Neural cell (in vitro differentiated cells): ENCODE results near the gene SLC34A3. TPM values are rescaled to one million over a fixed set of nuclear protein-coding genes. Genes with fewer than 3 reads are reported as not detected.

Source experiments
- H2AFZ ChIP-seq: fragments of 200-600, 300-800 bp; sonication (generic), shearing (Covaris generic); 2 replicates; pipeline ENCODE4 v1.6.0; 2014; ENCODE audit warnings: low read depth, mild to moderate bottlenecking, antibody characterized with exemption, low read length, moderate library complexity
- H3F3A ChIP-seq: fragments of 200-600 bp; shearing (Covaris generic); 2 replicates; pipeline ENCODE4 v1.6.1; 2016; ENCODE audit warnings: mild to moderate bottlenecking, moderate library complexity, mixed read lengths, antibody characterized with exemption, low read length; ENCODE audit not compliant: insufficient read depth, poor library complexity, severe bottlenecking
- H3K27ac ChIP-seq: fragments of 200-600, 300-800 bp; sonication (generic), shearing (Covaris generic); 2 replicates; pipeline ENCODE4 v1.5.1; 2014; ENCODE audit warnings: mild to moderate bottlenecking, low read length, moderate library complexity
- H3K27me3 ChIP-seq: fragments of 300-800, 200-600 bp; sonication (generic), shearing (Covaris generic); 2 replicates; pipeline ENCODE4 v1.6.0; 2014; ENCODE audit warnings: mild to moderate bottlenecking, low read depth, low read length, moderate library complexity; ENCODE audit not compliant: insufficient read depth
- H3K36me3 ChIP-seq: fragments of 300-800, 200-600 bp; sonication (generic), shearing (Covaris generic); 2 replicates; pipeline ENCODE4 v1.5.1; 2014; ENCODE audit warnings: mild to moderate bottlenecking, antibody characterized with exemption, low read length, moderate library complexity; ENCODE audit not compliant: insufficient read depth
- H3K4me2 ChIP-seq: fragments of 300-800, 200-600 bp; sonication (generic), shearing (Covaris generic); 2 replicates; pipeline ENCODE4 v1.6.0; 2014; ENCODE audit warnings: mild to moderate bottlenecking, low read length
- H3K4me3 ChIP-seq: fragments of 300-800, 200-600 bp; sonication (generic), shearing (Covaris generic); 2 replicates; pipeline ENCODE4 v1.5.1; 2014; ENCODE audit warnings: mild to moderate bottlenecking, low read length, moderate library complexity
- H3K79me2 ChIP-seq: fragments of 200-600 bp; shearing (Covaris generic); replicated peaks from 2 replicates; pipeline ENCODE4 v1.6.0; 2014; ENCODE audit warnings: mild to moderate bottlenecking, low read length, moderate library complexity; ENCODE audit not compliant: insufficient read depth
- H3K9ac ChIP-seq: fragments of 300-800, 200-600 bp; sonication (generic), shearing (Covaris generic); 2 replicates; pipeline ENCODE4 v1.6.1; 2016; ENCODE audit warnings: mild to moderate bottlenecking, low read length, mixed read lengths
- H3K9me2 ChIP-seq: fragments of 200-600 bp; shearing (Covaris generic); 2 replicates; pipeline ENCODE4 v1.6.1; 2016; ENCODE audit warnings: mild to moderate bottlenecking, low read length, mixed read lengths; ENCODE audit not compliant: insufficient read depth
- H3K9me3 ChIP-seq: fragments of 200-600, 300-800 bp; sonication (generic), shearing (Covaris generic); 2 replicates; pipeline ENCODE4 v1.6.1; 2016; ENCODE audit warnings: mild to moderate bottlenecking, mixed run types, low read length, moderate library complexity, mixed read lengths
- H4K20me1 ChIP-seq: fragments of 200-600 bp; shearing (Covaris generic); 2 replicates; pipeline ENCODE4 v1.6.1; 2016; ENCODE audit warnings: mild to moderate bottlenecking, mixed run types; ENCODE audit not compliant: insufficient read depth
- CTCF ChIP-seq: fragments of 450-650 bp; IDR thresholded peaks from 2 replicates; pipeline ENCODE4 v1.5.1; 2014; ENCODE audit warnings: antibody characterized with exemption, mild to moderate bottlenecking, moderate library complexity; ENCODE audit not compliant: poor library complexity, severe bottlenecking
- EP300 ChIP-seq: fragments of 450-650 bp; conservative IDR thresholded peaks from 2 replicates; pipeline ENCODE4 v1.6.1; 2014; ENCODE audit warnings: antibody characterized with exemption, mild to moderate bottlenecking, moderate library complexity; ENCODE audit not compliant: poor library complexity, severe bottlenecking
- EZH2 ChIP-seq: fragments of 200-600, 300-800 bp; shearing (Covaris generic), sonication (generic); IDR thresholded peaks from 2 replicates; pipeline ENCODE4 v1.6.1; 2014; ENCODE audit warnings: antibody characterized with exemption, low read length, borderline replicate concordance, mild to moderate bottlenecking; ENCODE audit not compliant: insufficient read depth, poor library complexity, severe bottlenecking
- MXI1 ChIP-seq: fragments of 450-650 bp; conservative IDR thresholded peaks from 2 replicates; pipeline ENCODE4 v1.6.1; 2014; ENCODE audit warnings: antibody characterized with exemption, mild to moderate bottlenecking; ENCODE audit not compliant: poor library complexity, severe bottlenecking
- POLR2AphosphoS5 ChIP-seq: IDR thresholded peaks from 2 replicates; pipeline ENCODE4 v1.6.1; 2012
- RAD21 ChIP-seq: fragments of 450-650 bp; conservative IDR thresholded peaks from 2 replicates; pipeline ENCODE4 v1.6.1; 2014; ENCODE audit warnings: antibody characterized with exemption, mild to moderate bottlenecking, moderate library complexity
- SMC3 ChIP-seq: fragments of 450-650 bp; conservative IDR thresholded peaks from 2 replicates; pipeline ENCODE4 v1.6.1; 2014; ENCODE audit warnings: antibody characterized with exemption, mild to moderate bottlenecking, moderate library complexity; ENCODE audit not compliant: poor library complexity
- TAF1 ChIP-seq: IDR thresholded peaks from 2 replicates; pipeline ENCODE4 v1.6.1; 2012; ENCODE audit warnings: low read depth
- polyA plus RNA-seq: library from polyadenylated mRNA; depleted of rRNA; stranded (reverse); fragments of >200 nt; gene quantifications from 2 replicates; pipeline ENCODE4 v1.2.3, GENCODE V29; 2014
- TF ChIP-seq, protein P1 (sequence below): IDR thresholded peaks from 2 replicates; pipeline ENCODE4 v1.6.1; 2012; ENCODE audit warnings: borderline replicate concordance

SLC34A3 gene
- polyA plus RNA-seq, 1 donor from 2014 or later: 0.27 TPM

GRCh38 chr9:137270929-137271695 lies 40.4 kb downstream of the SLC34A3 start:
- Histone ChIP-seq H3K79me2 (no peaks in the 10 kb centered on the region), H3K27me3 (no peaks in the 10 kb centered on the region), H3K9me2 (no peaks in the 10 kb centered on the region), H2AFZ (no peak overlapping the region), H3K36me3 (peaks cover 7% of the 10 kb centered on the region), H3K27ac (no peak overlapping the region), H3K9me3 (no peaks in the 10 kb centered on the region), H3K9ac (no peak overlapping the region), H3K4me3 (no peak overlapping the region), H3F3A (no peaks in the 10 kb centered on the region), H4K20me1 (no peaks in the 10 kb centered on the region), H3K4me2 (no peak overlapping the region)
- TF ChIP-seq POLR2AphosphoS5 (no peak), EZH2 (no peak), TAF1 (no peak), RAD21 (no peak), EP300 (no peak), CTCF (no peak), SMC3 (no peak), MXI1 (no peak)
- TF ChIP-seq, protein P1, sequence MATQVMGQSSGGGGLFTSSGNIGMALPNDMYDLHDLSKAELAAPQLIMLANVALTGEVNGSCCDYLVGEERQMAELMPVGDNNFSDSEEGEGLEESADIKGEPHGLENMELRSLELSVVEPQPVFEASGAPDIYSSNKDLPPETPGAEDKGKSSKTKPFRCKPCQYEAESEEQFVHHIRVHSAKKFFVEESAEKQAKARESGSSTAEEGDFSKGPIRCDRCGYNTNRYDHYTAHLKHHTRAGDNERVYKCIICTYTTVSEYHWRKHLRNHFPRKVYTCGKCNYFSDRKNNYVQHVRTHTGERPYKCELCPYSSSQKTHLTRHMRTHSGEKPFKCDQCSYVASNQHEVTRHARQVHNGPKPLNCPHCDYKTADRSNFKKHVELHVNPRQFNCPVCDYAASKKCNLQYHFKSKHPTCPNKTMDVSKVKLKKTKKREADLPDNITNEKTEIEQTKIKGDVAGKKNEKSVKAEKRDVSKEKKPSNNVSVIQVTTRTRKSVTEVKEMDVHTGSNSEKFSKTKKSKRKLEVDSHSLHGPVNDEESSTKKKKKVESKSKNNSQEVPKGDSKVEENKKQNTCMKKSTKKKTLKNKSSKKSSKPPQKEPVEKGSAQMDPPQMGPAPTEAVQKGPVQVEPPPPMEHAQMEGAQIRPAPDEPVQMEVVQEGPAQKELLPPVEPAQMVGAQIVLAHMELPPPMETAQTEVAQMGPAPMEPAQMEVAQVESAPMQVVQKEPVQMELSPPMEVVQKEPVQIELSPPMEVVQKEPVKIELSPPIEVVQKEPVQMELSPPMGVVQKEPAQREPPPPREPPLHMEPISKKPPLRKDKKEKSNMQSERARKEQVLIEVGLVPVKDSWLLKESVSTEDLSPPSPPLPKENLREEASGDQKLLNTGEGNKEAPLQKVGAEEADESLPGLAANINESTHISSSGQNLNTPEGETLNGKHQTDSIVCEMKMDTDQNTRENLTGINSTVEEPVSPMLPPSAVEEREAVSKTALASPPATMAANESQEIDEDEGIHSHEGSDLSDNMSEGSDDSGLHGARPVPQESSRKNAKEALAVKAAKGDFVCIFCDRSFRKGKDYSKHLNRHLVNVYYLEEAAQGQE: no peak

DNA sequence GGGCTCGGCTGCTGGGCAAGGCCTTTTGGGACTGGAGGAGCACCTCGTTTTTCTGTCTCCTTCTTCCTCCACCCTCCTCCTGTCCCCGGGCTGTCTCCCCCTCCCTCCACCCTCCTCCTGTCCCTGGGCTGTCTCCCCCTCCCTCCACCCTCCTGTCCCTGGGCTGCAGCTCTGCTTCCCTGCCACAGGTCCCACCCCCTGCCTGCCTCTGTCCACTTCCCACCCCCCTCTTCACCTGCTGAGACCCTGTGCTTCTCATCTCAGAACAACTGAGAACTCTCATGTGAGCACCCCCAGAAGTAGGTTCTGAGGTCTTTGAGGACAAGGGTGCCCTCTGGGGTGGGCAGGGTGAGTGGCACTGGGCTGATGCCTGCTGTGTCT lies 41.0 kb downstream of the SLC34A3 start:
- H3F3A ChIP-seq: no peaks in the 10 kb centered on the region
- H3K4me2 ChIP-seq: no peak overlapping the region
- no peaks in the 10 kb centered on the region for H3K79me2 ChIP-seq
- H3K27me3 ChIP-seq: no peaks in the 10 kb centered on the region
- H3K9ac ChIP-seq: no peak overlapping the region
- no peaks in the 10 kb centered on the region for H4K20me1 ChIP-seq
- no peak overlapping the region for H3K27ac ChIP-seq
- peaks cover 7% of the 10 kb centered on the region for H3K36me3 ChIP-seq
- no peak overlapping the region for H3K4me3 ChIP-seq
- TF ChIP-seq EZH2 (no peak), EP300 (no peak), MXI1 (no peak), POLR2AphosphoS5 (no peak), TAF1 (no peak)
- no peaks in the 10 kb centered on the region for H3K9me3 ChIP-seq
- H3K9me2 ChIP-seq: no peaks in the 10 kb centered on the region
- H2AFZ ChIP-seq: no peak overlapping the region
